GM18951 (cell line): ENCODE results near the gene LAMA3.

Experiments
- POLR2A ChIP-seq: IDR thresholded peaks from 4 replicates; pipeline ENCODE4 v1.6.1; 2011; ENCODE audit warnings: mild to moderate bottlenecking; ENCODE audit not compliant: insufficient read length, insufficient read depth; ENCODE audit errors: extremely low read depth
- in situ Hi-C: fragments of 300-500 bp; cut with MboI; formaldehyde crosslinking; loops from one replicate; pipeline ENCODE4 v1.12.0; 2022; ENCODE audit warnings: low sequenced_read_pairs, mixed read lengths, inconsistent platforms; ENCODE audit not compliant: unreplicated experiment

The LAMA3 gene

GRCh38 chr18:23683155-23683554 is 6.1 kb upstream of the LAMA3 start:
- TF ChIP-seq POLR2A: no peak
- in situ Hi-C loops: no loop called here

GRCh38 chr18:23683671-23684070 is 5.6 kb upstream of the LAMA3 start:
- no peak for TF ChIP-seq POLR2A
- in situ Hi-C loops: no loop called here

GRCh38 chr18:23684515-23685197 is 4.6 kb upstream of the LAMA3 start:
- in situ Hi-C loops: no loop called here
- TF ChIP-seq POLR2A: no peak

- in situ Hi-C loops: no loop called here
These were observed 725 bp upstream of the LAMA3 start for GRCh38 chr18:23688528-23688927.

GRCh38 chr18:23689616-23690504 is 607 bp downstream of the LAMA3 start:
- in situ Hi-C loops: no loop called here
- no peak for TF ChIP-seq POLR2A

More at GRCh38 chr18:23688528-23688927, 725 bp upstream of the LAMA3 start:
- TF ChIP-seq POLR2A: no peak

- TF ChIP-seq POLR2A: no peak
- in situ Hi-C loops: no loop called here
These were observed 1.3 kb downstream of the LAMA3 start for GRCh38 chr18:23690505-23691068.

GRCh38 chr18:23693846-23694245 is 4.6 kb downstream of the LAMA3 start:
- in situ Hi-C loops: no loop called here
- TF ChIP-seq POLR2A: no peak

GRCh38 chr18:23694637-23695430 is 5.6 kb downstream of the LAMA3 start:
- in situ Hi-C loops: no loop called here
- TF ChIP-seq POLR2A: no peak

- TF ChIP-seq POLR2A: no peak
- in situ Hi-C loops: no loop called here
These were observed 11.8 kb downstream of the LAMA3 start for GRCh38 chr18:23701017-23701416.

- in situ Hi-C loops: no loop called here
- no peak for TF ChIP-seq POLR2A
These were observed 12.4 kb downstream of the LAMA3 start for GRCh38 chr18:23701544-23702064.

GRCh38 chr18:23702606-23703005 is 13.4 kb downstream of the LAMA3 start:
- in situ Hi-C loops: no loop called here
- TF ChIP-seq POLR2A: no peak

GRCh38 chr18:23703057-23703986 is 14.1 kb downstream of the LAMA3 start:
- in situ Hi-C loops: no loop called here

More at GRCh38 chr18:23703057-23703986, 14.1 kb downstream of the LAMA3 start:
- TF ChIP-seq POLR2A: no peak
